Measurements from ENCODE around the gene ENKUR. TPM values are rescaled to one million over a fixed set of nuclear protein-coding genes. Genes with fewer than 3 reads are reported as not detected.
A peak's percentile ranks its signal among the peaks of the same experiment; 100 is the strongest.

ENKUR gene
- total RNA-seq, 1 donor, result under 0.01 TPM

DNA sequence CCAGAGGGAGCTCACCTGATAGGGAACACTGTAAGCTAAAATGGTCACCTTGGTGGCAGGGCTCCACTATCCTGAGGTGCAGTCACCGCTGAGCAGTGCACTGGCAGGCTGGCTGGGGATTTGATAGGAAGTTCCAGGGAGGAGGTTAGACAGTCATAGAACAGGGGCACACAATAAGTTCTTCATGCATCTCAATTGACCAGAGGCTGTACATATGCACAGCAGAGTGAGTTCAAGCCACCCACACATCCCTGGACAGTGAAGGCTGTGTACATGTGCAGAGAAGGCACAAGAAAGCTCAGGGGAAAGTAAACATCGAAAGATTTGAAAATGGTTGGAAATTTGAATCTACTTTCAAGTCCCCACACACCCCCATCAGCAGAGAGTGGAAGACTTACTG is 77.4 kb downstream of the ENKUR start:
- TF ChIP-seq, protein P1, sequence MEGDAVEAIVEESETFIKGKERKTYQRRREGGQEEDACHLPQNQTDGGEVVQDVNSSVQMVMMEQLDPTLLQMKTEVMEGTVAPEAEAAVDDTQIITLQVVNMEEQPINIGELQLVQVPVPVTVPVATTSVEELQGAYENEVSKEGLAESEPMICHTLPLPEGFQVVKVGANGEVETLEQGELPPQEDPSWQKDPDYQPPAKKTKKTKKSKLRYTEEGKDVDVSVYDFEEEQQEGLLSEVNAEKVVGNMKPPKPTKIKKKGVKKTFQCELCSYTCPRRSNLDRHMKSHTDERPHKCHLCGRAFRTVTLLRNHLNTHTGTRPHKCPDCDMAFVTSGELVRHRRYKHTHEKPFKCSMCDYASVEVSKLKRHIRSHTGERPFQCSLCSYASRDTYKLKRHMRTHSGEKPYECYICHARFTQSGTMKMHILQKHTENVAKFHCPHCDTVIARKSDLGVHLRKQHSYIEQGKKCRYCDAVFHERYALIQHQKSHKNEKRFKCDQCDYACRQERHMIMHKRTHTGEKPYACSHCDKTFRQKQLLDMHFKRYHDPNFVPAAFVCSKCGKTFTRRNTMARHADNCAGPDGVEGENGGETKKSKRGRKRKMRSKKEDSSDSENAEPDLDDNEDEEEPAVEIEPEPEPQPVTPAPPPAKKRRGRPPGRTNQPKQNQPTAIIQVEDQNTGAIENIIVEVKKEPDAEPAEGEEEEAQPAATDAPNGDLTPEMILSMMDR (IDR thresholded peaks at IDR 0.05; ENCODE audit: insufficient read depth, low read depth, low read length), result no peak
- H3K4me3 ChIP-seq (ENCODE audit: low read depth, low read length), result no peak overlapping the region
- no peak for DNase-seq (ENCODE audit: low read depth)

GRCh38 chr10:24938076-24938475 is 77.9 kb downstream of the ENKUR start:
- TF ChIP-seq, protein P1 (IDR thresholded peaks at IDR 0.05; ENCODE audit: insufficient read depth, low read depth, low read length), result no peak
- no peak for DNase-seq (ENCODE audit: low read depth)
- H3K4me3 ChIP-seq (ENCODE audit: low read depth, low read length), result no peak overlapping the region

DNA sequence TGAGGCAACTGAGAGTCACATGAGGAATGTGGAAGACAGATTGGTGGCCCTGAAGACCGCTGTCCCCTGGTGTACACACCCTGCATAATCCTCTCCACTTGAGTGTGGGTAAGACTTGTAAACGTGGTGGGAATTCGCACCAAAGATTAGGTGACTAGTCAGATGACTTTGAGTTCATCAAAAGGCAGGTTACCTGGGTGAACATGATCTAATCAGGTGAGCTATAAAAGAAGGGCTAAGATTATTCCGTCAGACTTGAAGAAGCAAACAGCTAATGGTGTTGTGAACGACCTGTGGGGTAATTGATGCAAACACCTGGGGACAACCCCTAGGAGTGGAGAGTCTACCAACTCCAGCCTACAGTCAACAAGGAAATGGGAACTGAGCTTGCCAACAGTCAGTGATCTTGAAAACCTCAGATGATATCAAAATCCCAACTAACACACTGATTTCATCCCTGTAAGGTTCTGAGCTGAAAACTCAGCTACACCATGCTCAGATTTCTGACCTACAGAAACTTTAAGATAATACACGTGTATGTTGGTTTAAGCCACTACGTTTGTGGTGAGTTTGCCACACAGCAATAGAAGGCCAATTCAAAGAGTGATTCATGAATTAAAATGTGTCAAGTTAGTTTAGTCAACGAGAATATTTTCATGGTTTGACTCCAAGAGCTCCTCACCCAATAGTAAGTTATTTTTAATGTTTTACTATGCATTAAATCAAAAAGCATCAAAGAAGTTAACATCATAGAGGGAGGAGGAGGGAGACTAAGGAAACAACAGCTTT is 80.3 kb downstream of the ENKUR start:
- TF ChIP-seq, protein P1 (IDR thresholded peaks at IDR 0.05; ENCODE audit: insufficient read depth, low read depth, low read length), result peak; percentile 2
- DNase-seq (ENCODE audit: low read depth), result no peak
- no peak overlapping the region for H3K4me3 ChIP-seq (ENCODE audit: low read depth, low read length)

Small RNAs within 50 kb of the gene (small RNA-seq; reads per million reads assigned to genes)
- gene AL512598.1, result 0.85 reads per million

Other genes starting within 250 kb of the ENKUR start
- gene PRTFDC1, start 63.6 kb downstream of the ENKUR start, total RNA-seq, result 13.4 and 14.8 TPM in 2 replicates
- 1.3 and 3.5 TPM in 2 replicates for gene THNSL1, start 454 bp upstream of the ENKUR start, total RNA-seq
- 0.43 and 0.97 TPM in 2 replicates for gene GPR158, start 158.8 kb upstream of the ENKUR start, total RNA-seq

Data from fibroblast of villous mesenchyme (primary cell).